Stimulated activated CD8-positive, alpha-beta memory T cell treated with anti-CD3 and anti-CD28 coated beads, Interleukin-15, amount 100 ng/mL, for 24 hours (primary cell): ENCODE results near the gene C1orf167.

Experiments
- DNase-seq: peaks from one replicate; pipeline ENCODE4 v3.0.0-alpha.2; 2020; ENCODE audit warnings: low read depth

Gene C1orf167

GRCh38 chr1:11784256-11784992 is 22.4 kb downstream of the C1orf167 start:
- no peak for DNase-seq

- DNase-seq: no peak
Observed at GRCh38 chr1:11784993-11785769, 23.2 kb downstream of the C1orf167 start.

- DNase-seq: no peak
Observed at GRCh38 chr1:11786168-11786567, 24.2 kb downstream of the C1orf167 start.

- no peak for DNase-seq
Observed at GRCh38 chr1:11787251-11787803, 25.3 kb downstream of the C1orf167 start.

GRCh38 chr1:11787804-11788436 is 25.9 kb downstream of the C1orf167 start:
- DNase-seq: no peak

GRCh38 chr1:11788549-11789053 is 26.6 kb downstream of the C1orf167 start:
- DNase-seq: no peak

GRCh38 chr1:11789126-11790067 is 27.4 kb downstream of the C1orf167 start:
- DNase-seq: no peak

- DNase-seq: no peak
Observed at GRCh38 chr1:11790101-11790879, 28.3 kb downstream of the C1orf167 start.

GRCh38 chr1:11790880-11791715 is 29.1 kb downstream of the C1orf167 start:
- no peak for DNase-seq

- DNase-seq: no peak
Observed at GRCh38 chr1:11792106-11792505, 30.1 kb downstream of the C1orf167 start.

- DNase-seq: no peak
Observed at GRCh38 chr1:11793819-11794218, 31.8 kb downstream of the C1orf167 start.

GRCh38 chr1:11794446-11795237 is 32.6 kb downstream of the C1orf167 start:
- DNase-seq: no peak

- no peak for DNase-seq
Observed at GRCh38 chr1:11795238-11795890, 33.4 kb downstream of the C1orf167 start.

- DNase-seq: no peak
Observed at GRCh38 chr1:11796036-11796828, 34.2 kb downstream of the C1orf167 start.

GRCh38 chr1:11797525-11798216 is 35.7 kb downstream of the C1orf167 start:
- DNase-seq: no peak

GRCh38 chr1:11799099-11799498 is 37.1 kb downstream of the C1orf167 start:
- DNase-seq: no peak

- DNase-seq: no peak
Observed at GRCh38 chr1:11799896-11800295, 37.9 kb downstream of the C1orf167 start.
